ENCODE data around the gene ETS1.

ETS1 gene

DNA sequence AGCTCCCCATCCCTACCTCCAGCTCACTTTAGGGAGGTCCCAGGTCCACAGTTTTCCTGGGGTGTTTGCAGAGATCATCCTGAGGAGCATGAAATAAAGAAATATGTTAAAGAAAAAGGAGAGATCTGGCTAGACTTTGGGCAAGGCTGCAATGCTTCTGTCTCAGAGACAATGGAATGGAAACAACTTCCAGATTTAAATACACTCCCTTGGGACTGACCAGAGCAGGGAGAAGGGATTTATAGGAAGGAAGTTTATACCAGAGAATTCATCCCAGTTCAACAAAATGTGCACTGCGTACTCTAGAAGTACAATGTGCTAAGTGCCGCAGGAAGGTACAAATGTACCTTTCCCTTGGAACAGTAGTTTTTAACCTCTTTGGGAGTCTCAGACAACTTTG is 40.4 kb downstream of the ETS1 start:
- peak; percentile 26 for DNase-seq (ENCODE audit: low read depth)
- no peak overlapping the region for H3K4me3 ChIP-seq (replicated peaks; ENCODE audit: low read depth, low read length)
- TF ChIP-seq, protein P1, sequence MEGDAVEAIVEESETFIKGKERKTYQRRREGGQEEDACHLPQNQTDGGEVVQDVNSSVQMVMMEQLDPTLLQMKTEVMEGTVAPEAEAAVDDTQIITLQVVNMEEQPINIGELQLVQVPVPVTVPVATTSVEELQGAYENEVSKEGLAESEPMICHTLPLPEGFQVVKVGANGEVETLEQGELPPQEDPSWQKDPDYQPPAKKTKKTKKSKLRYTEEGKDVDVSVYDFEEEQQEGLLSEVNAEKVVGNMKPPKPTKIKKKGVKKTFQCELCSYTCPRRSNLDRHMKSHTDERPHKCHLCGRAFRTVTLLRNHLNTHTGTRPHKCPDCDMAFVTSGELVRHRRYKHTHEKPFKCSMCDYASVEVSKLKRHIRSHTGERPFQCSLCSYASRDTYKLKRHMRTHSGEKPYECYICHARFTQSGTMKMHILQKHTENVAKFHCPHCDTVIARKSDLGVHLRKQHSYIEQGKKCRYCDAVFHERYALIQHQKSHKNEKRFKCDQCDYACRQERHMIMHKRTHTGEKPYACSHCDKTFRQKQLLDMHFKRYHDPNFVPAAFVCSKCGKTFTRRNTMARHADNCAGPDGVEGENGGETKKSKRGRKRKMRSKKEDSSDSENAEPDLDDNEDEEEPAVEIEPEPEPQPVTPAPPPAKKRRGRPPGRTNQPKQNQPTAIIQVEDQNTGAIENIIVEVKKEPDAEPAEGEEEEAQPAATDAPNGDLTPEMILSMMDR (IDR thresholded peaks at IDR 0.05; ENCODE audit: low read length, missing control alignments), result no peak

DNA sequence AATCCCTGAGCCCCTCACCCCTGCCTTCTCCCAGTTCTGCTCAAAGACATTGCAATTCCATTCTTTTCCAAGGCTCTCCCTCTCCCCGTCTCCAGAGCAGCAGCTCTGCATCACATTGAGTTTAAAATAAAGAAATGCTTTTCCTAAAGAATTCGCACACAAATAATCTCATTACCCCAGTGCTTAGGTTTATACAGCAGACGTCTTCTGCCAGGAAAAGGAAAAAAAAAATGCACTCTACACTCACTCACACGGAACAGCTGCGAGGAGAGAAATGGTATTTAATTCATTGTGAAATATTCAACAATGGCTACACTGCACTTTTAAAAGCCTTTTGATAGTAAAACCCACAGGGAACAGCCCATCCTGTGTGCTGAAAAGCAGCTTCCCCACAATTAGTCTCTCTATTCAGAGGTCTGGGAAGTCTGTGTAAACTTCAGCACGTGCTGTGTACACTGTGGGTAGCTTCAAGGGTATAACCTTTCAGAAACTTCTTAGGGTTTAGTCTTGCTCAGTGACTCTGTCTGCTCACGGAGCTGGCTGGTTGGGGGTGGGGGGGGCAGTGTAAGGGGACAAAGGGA is 42.8 kb downstream of the ETS1 start:
- DNase-seq (ENCODE audit: low read depth), result peak; percentile 71
- TF ChIP-seq, protein P1 (IDR thresholded peaks at IDR 0.05; ENCODE audit: low read length, missing control alignments), result no peak
- no peak overlapping the region for H3K4me3 ChIP-seq (replicated peaks; ENCODE audit: low read depth, low read length)

- H3K4me3 ChIP-seq (replicated peaks; ENCODE audit: low read depth, low read length), result no peak overlapping the region
- TF ChIP-seq, protein P1 (IDR thresholded peaks at IDR 0.05; ENCODE audit: low read length, missing control alignments), result no peak
- DNase-seq (ENCODE audit: low read depth), result no peak
Measured at GRCh38 chr11:128540469-128540868, 46.9 kb downstream of the ETS1 start.

DNA sequence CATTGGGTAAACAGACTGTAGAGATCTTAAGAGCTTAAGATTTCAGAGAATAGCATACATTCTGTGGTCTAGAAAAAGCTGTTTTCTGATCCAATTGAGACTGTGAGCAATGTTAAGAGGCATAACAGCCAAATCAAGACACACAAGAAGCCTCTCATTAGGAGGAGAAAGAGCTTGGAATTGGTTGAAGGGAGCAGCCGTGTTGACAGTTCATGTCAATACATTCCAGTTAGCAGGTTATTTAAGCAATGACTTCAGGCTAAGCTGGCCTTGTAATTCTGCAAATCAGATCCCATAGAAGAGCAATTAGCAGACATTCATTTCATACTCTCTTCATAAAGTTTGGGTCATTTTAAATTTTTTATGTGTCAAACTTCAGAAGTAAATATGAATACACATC is 50.9 kb downstream of the ETS1 start:
- no peak overlapping the region for H3K4me3 ChIP-seq (replicated peaks; ENCODE audit: low read depth, low read length)
- DNase-seq (ENCODE audit: low read depth), result no peak
- TF ChIP-seq, protein P1 (IDR thresholded peaks at IDR 0.05; ENCODE audit: low read length, missing control alignments), result no peak

- no peak overlapping the region for H3K4me3 ChIP-seq (replicated peaks; ENCODE audit: low read depth, low read length)
- TF ChIP-seq, protein P1 (IDR thresholded peaks at IDR 0.05; ENCODE audit: low read length, missing control alignments), result no peak
- DNase-seq (ENCODE audit: low read depth), result no peak
Measured at GRCh38 chr11:128535468-128536457, 51.6 kb downstream of the ETS1 start.

GRCh38 chr11:128533472-128533871 is 53.9 kb downstream of the ETS1 start:
- DNase-seq (ENCODE audit: low read depth), result no peak
- TF ChIP-seq, protein P1 (IDR thresholded peaks at IDR 0.05; ENCODE audit: low read length, missing control alignments), result no peak
- H3K4me3 ChIP-seq (replicated peaks; ENCODE audit: low read depth, low read length), result no peak overlapping the region

Measured in fibroblast of pulmonary artery (primary cell).